SK-N-SH treated with all-trans-retinoic acid at 6 μM for 48 hours (cell line): Measurements from ENCODE around the gene MS4A14.

ENCODE experiments used
- ATAC-seq: fragments of 200-7000 bp; cut with Tn5 transposase; 3 replicates; pipeline ENCODE4 v1.9.1; 2020; ENCODE audit warnings: mild to moderate bottlenecking, moderate library complexity
- ARNTL ChIP-seq: fragments of 450-650 bp; formaldehyde crosslinking; IDR thresholded peaks from 2 replicates; pipeline ENCODE4 v1.5.0; 2020; ENCODE audit warnings: low read depth, mild to moderate bottlenecking, moderate library complexity, borderline replicate concordance
- BACH2 ChIP-seq: fragments of 250-450 bp; sonication (Bioruptor Pico); IDR thresholded peaks from 2 replicates; pipeline ENCODE4 v1.9.0; 2021; ENCODE audit warnings: mild to moderate bottlenecking, borderline replicate concordance
- CREB5 ChIP-seq: fragments of 250-450 bp; sonication (Bioruptor Pico); IDR thresholded peaks from 2 replicates; pipeline ENCODE4 v1.5.1; 2020; ENCODE audit warnings: low read depth, mild to moderate bottlenecking, moderate library complexity
- CSDC2 ChIP-seq: fragments of 250-450 bp; sonication (Bioruptor Pico); IDR thresholded peaks from 2 replicates; pipeline ENCODE4 v1.5.0; 2020; ENCODE audit warnings: mild to moderate bottlenecking, moderate library complexity
- CSRNP3 ChIP-seq: fragments of 250-450 bp; sonication (Bioruptor Pico); IDR thresholded peaks from 2 replicates; pipeline ENCODE4 v1.5.1; 2021; ENCODE audit warnings: mild to moderate bottlenecking, moderate library complexity
- ESRRG ChIP-seq: fragments of 250-450 bp; sonication (Bioruptor Pico); IDR thresholded peaks from 2 replicates; pipeline ENCODE4 v1.6.1; 2021; ENCODE audit warnings: mild to moderate bottlenecking
- GLIS3 ChIP-seq: fragments of 250-450 bp; sonication (Bioruptor Pico); IDR thresholded peaks from 2 replicates; pipeline ENCODE4 v1.5.0; 2020; ENCODE audit warnings: mild to moderate bottlenecking, moderate library complexity
- OSR1 ChIP-seq: fragments of 250-450 bp; sonication (Bioruptor Pico); IDR thresholded peaks from 2 replicates; pipeline ENCODE4 v1.8.0; 2022; ENCODE audit warnings: moderate library complexity, mild to moderate bottlenecking, inconsistent platforms
- PATZ1 ChIP-seq: fragments of 250-450 bp; sonication (Bioruptor Pico); IDR thresholded peaks from 2 replicates; pipeline ENCODE4 v1.8.0; 2020; ENCODE audit warnings: mild to moderate bottlenecking, moderate library complexity, borderline replicate concordance
- POU6F1 ChIP-seq: fragments of 250-450 bp; sonication (Bioruptor Pico); IDR thresholded peaks from 2 replicates; pipeline ENCODE4 v1.8.0; 2021; ENCODE audit warnings: low read depth, mild to moderate bottlenecking, moderate library complexity, borderline replicate concordance
- PPARA ChIP-seq: fragments of 250-450 bp; sonication (Bioruptor Pico); IDR thresholded peaks from 2 replicates; pipeline ENCODE4 v1.5.0; 2020; ENCODE audit warnings: mild to moderate bottlenecking, borderline replicate concordance
- RARB ChIP-seq: fragments of 250-450 bp; sonication (Bioruptor Pico); IDR thresholded peaks from 2 replicates; pipeline ENCODE4 v1.8.0; 2021; ENCODE audit warnings: mild to moderate bottlenecking, moderate library complexity
- SNAI2 ChIP-seq: fragments of 250-450 bp; sonication (Bioruptor Pico); IDR thresholded peaks from 2 replicates; pipeline ENCODE4 v1.5.0; 2020; ENCODE audit warnings: mild to moderate bottlenecking, moderate library complexity
- TOX ChIP-seq: fragments of 250-450 bp; sonication (Bioruptor Pico); IDR thresholded peaks from 2 replicates; pipeline ENCODE4 v1.8.0; 2021; ENCODE audit warnings: mild to moderate bottlenecking, moderate library complexity, borderline replicate concordance
- ZC3H10 ChIP-seq: fragments of 250-450 bp; sonication (Bioruptor Pico); IDR thresholded peaks from 2 replicates; pipeline ENCODE4 v1.5.1; 2021; ENCODE audit warnings: mild to moderate bottlenecking, moderate library complexity
- ZFP3 ChIP-seq: fragments of 250-450 bp; sonication (Bioruptor Pico); IDR thresholded peaks from 2 replicates; pipeline ENCODE4 v1.5.0; 2020; ENCODE audit warnings: mild to moderate bottlenecking, moderate library complexity
- ZNF565 ChIP-seq: fragments of 450-650 bp; formaldehyde crosslinking; conservative IDR thresholded peaks from 2 replicates; pipeline ENCODE4 v1.5.0; 2020; ENCODE audit warnings: low read depth, mild to moderate bottlenecking, moderate library complexity
- ZNF70 ChIP-seq: fragments of 450-650 bp; formaldehyde crosslinking; IDR thresholded peaks from 2 replicates; pipeline ENCODE4 v1.5.0; 2020; ENCODE audit warnings: mild to moderate bottlenecking, moderate library complexity
- ZNF8 ChIP-seq: fragments of 450-650 bp; formaldehyde crosslinking; IDR thresholded peaks from 2 replicates; pipeline ENCODE4 v1.5.0; 2020; ENCODE audit warnings: mild to moderate bottlenecking, moderate library complexity

MS4A14 gene

GRCh38 chr11:60389279-60389910, 6.9 kb upstream of the MS4A14 start (continued):
- no peak for TF ChIP-seq ZNF8

GRCh38 chr11:60390419-60390818, 5.8 kb upstream of the MS4A14 start:
- no peak for ATAC-seq
- TF ChIP-seq CSDC2 (CRISPR knock-in tag) (no peak), ZNF70 (CRISPR knock-in tag) (no peak), ZNF565 (CRISPR knock-in tag) (no peak), ZFP3 (CRISPR knock-in tag) (no peak), OSR1 (CRISPR knock-in tag) (no peak), GLIS3 (no peak), ARNTL (CRISPR knock-in tag) (no peak), BACH2 (CRISPR knock-in tag) (no peak)

GRCh38 chr11:60392361-60392760, 3.9 kb upstream of the MS4A14 start:
- no peak for TF ChIP-seq ARNTL (CRISPR knock-in tag)
- TF ChIP-seq RARB (CRISPR knock-in tag), result no peak
- TF ChIP-seq TOX (CRISPR knock-in tag), result no peak
- TF ChIP-seq ZC3H10 (CRISPR knock-in tag), result no peak
- TF ChIP-seq ZNF8, result no peak
- no peak for TF ChIP-seq CSRNP3 (CRISPR knock-in tag)
- TF ChIP-seq SNAI2 (CRISPR knock-in tag), result no peak
- no peak for TF ChIP-seq CREB5 (CRISPR knock-in tag)
- TF ChIP-seq POU6F1 (CRISPR knock-in tag), result no peak
- TF ChIP-seq CSDC2 (CRISPR knock-in tag), result no peak
- TF ChIP-seq GLIS3, result no peak
- TF ChIP-seq PATZ1 (CRISPR knock-in tag), result no peak
- TF ChIP-seq ESRRG (CRISPR knock-in tag), result no peak
- no peak for ATAC-seq

GRCh38 chr11:60393016-60393415, 3.2 kb upstream of the MS4A14 start:
- no peak for TF ChIP-seq PPARA (CRISPR knock-in tag)
- TF ChIP-seq, all 23 proteins: peak for 0
- ATAC-seq, result no peak

- no peak for TF ChIP-seq POU6F1 (CRISPR knock-in tag)
- no peak for TF ChIP-seq BACH2 (CRISPR knock-in tag)
- TF ChIP-seq CSDC2 (CRISPR knock-in tag), result no peak
- TF ChIP-seq CREB5 (CRISPR knock-in tag), result no peak
- no peak for TF ChIP-seq GLIS3
- TF ChIP-seq ZC3H10 (CRISPR knock-in tag), result no peak
- TF ChIP-seq TOX (CRISPR knock-in tag), result no peak
- TF ChIP-seq, all 23 proteins: peak for 0
- no peak for ATAC-seq
These were observed 1.4 kb upstream of the MS4A14 start for GRCh38 chr11:60394666-60395380.
